ENCODE measurements around the gene TSEN34. TPM values are rescaled to one million over a fixed set of nuclear protein-coding genes. Genes with fewer than 3 reads are reported as not detected.
"Not testable (repeated sequence)": the region's sequence is repeated elsewhere in the genome, so short reads cannot be mapped to it uniquely, and the experiment has no call there.

Gene TSEN34
- total RNA-seq, 4 donors from 2014 or later = 49.4 to 103 (median 86.8) TPM

- DNase-seq (ENCODE audit: extremely low spot score) = no peak
Observed at GRCh38 chr19:54179262-54179852, 11.8 kb upstream of the TSEN34 start.

GRCh38 chr19:54179921-54180461 lies 11.1 kb upstream of the TSEN34 start:
- Histone ChIP-seq H3K36me3 (peaks cover 0 to 41% (median 30%) of the 10 kb centered on the region in 4 donors), H3K4me1 (no peaks in the 10 kb centered on the region), H3K4me3 (no peak overlapping the region), H3K27ac (replicated peaks in 1 of 4) (no peak overlapping the region), H3K27me3 (no peaks in the 10 kb centered on the region), H3K9me3 (no peaks in the 10 kb centered on the region)
- TF ChIP-seq EP300 (IDR thresholded peaks at IDR 0.05) (no peak), POLR2A (IDR thresholded peaks at IDR 0.05; ENCODE audit: low read depth) (no peak), CTCF (IDR thresholded peaks at IDR 0.05) (no peak), POLR2AphosphoS5 (IDR thresholded peaks at IDR 0.05) (no peak)
- WGBS = 41% methylated on average over 2 of the region's 10 CpGs
- intact Hi-C loops (cut with DNase I) = no loop called here
- DNase-seq (ENCODE audit: extremely low spot score) = no peak

More at GRCh38 chr19:54179262-54179852, 11.8 kb upstream of the TSEN34 start:
- TF ChIP-seq CTCF (IDR thresholded peaks at IDR 0.05) = no peak
- H3K27me3 ChIP-seq = peaks cover 0 to 2% (median 0%) of the 10 kb centered on the region in 4 donors
- H3K9me3 ChIP-seq = no peaks in the 10 kb centered on the region
- no peak overlapping the region for H3K4me3 ChIP-seq
- 76% methylated on average over 10 of the region's 10 CpGs for WGBS
- peaks cover 0 to 41% (median 30%) of the 10 kb centered on the region in 4 donors for H3K36me3 ChIP-seq
- no peak overlapping the region for H3K27ac ChIP-seq (replicated peaks in 1 of 4)
- intact Hi-C loops (cut with DNase I) = no loop called here
- no peaks in the 10 kb centered on the region for H3K4me1 ChIP-seq

DNA sequence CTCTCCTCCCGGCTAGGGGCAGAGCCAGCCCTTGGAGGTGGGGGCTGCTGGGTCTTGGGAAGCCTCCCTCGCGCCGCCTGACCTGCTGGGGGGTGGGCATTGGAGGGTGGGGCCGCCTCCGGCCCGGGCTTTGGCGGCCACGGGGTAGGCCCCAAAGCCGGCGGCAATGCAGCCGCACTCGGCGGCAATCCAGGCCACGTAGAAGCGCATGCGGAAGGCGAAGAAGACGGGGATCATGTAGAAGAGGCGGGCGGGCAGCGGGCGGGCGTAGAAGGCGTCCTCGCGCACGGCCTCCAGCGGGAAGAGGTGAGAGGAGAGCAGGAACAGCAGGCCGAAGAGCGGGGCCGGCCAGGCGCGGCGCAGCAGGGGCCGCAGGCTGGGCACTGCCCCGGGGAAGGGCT lies 10.4 kb upstream of the TSEN34 start:
- H3K27me3 ChIP-seq = no peaks in the 10 kb centered on the region
- no peak overlapping the region for H3K27ac ChIP-seq (replicated peaks in 1 of 4)
- WGBS = 94% methylated on average over 37 of the region's 37 CpGs
- DNase-seq (ENCODE audit: extremely low spot score) = no peak
- H3K9me3 ChIP-seq = no peaks in the 10 kb centered on the region
- intact Hi-C loops (cut with DNase I) = no loop called here
- H3K4me3 ChIP-seq = no peak overlapping the region
- peaks cover 0 to 42% (median 30%) of the 10 kb centered on the region in 4 donors for H3K36me3 ChIP-seq
- no peaks in the 10 kb centered on the region for H3K4me1 ChIP-seq
- TF ChIP-seq POLR2A (IDR thresholded peaks at IDR 0.05; ENCODE audit: low read depth) (no peak), POLR2AphosphoS5 (IDR thresholded peaks at IDR 0.05) (no peak), EP300 (IDR thresholded peaks at IDR 0.05) (no peak), CTCF (IDR thresholded peaks at IDR 0.05) (no peak)

GRCh38 chr19:54181894-54182293 lies 9.2 kb upstream of the TSEN34 start:
- H3K27ac ChIP-seq (replicated peaks in 1 of 4); H3K27me3 ChIP-seq; DNase-seq (ENCODE audit: extremely low spot score); H3K9me3 ChIP-seq; H3K4me3 ChIP-seq; H3K4me1 ChIP-seq; intact Hi-C loops (cut with DNase I): not testable (repeated sequence)
- H3K36me3 ChIP-seq = peaks cover 0 to 47% (median 32%) of the 10 kb centered on the region in 4 donors
- WGBS = 85% methylated on average over 3 of the region's 3 CpGs

DNA sequence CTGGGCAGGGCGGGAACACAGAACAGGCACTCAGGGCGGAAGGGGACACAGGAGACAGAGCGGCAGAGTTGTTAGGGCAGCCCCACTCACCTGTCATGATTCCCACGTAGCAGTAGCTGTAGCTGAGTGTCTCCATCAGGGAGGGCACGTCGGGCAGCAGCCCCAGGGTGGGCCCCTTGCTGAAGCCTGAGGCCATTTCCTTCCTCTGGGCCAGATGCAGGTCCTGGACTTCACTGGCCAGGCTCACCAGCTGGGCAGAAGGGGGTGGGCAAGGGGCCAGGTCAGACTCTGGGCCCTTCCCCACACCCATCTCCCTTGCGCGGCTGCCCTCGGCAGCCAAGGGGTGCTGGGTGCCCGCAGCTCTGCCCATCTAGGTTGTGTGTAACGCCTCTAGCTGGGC lies 7.7 kb upstream of the TSEN34 start:
- H3K27ac ChIP-seq (replicated peaks in 1 of 4) = no peak overlapping the region
- intact Hi-C loops (cut with DNase I) = no loop called here

GRCh38 chr19:54186351-54186750 lies 4.8 kb upstream of the TSEN34 start:
- no peaks in the 10 kb centered on the region for H3K27me3 ChIP-seq
- no peak overlapping the region for H3K4me3 ChIP-seq
- H3K27ac ChIP-seq (replicated peaks in 1 of 4) = no peak overlapping the region
- H3K36me3 ChIP-seq = peaks cover 0 to 22% (median 9%) of the 10 kb centered on the region in 4 donors
- TF ChIP-seq EP300 (IDR thresholded peaks at IDR 0.05) = no peak
- intact Hi-C loops (cut with DNase I) = no loop called here
- WGBS = 87% methylated on average over 8 of the region's 8 CpGs
- no peak for DNase-seq (ENCODE audit: extremely low spot score)
- H3K4me1 ChIP-seq = peaks cover 11 to 20% (median 15%) of the 10 kb centered on the region in 4 donors
- no peaks in the 10 kb centered on the region for H3K9me3 ChIP-seq

More for the DNA sequence above, 7.7 kb upstream of the TSEN34 start:
- no peaks in the 10 kb centered on the region for H3K9me3 ChIP-seq
- H3K36me3 ChIP-seq = peaks cover 0 to 47% (median 30%) of the 10 kb centered on the region in 4 donors
- H3K4me1 ChIP-seq = peaks cover 5 to 11% (median 7%) of the 10 kb centered on the region in 4 donors
- DNase-seq (ENCODE audit: extremely low spot score) = no peak
- TF ChIP-seq POLR2AphosphoS5 (IDR thresholded peaks at IDR 0.05) = no peak
- H3K27me3 ChIP-seq = no peaks in the 10 kb centered on the region
- H3K4me3 ChIP-seq = no peak overlapping the region
- WGBS = 89% methylated on average over 3 of the region's 11 CpGs
